ENCODE measurements around the gene KRTAP4-3. TPM values are rescaled to one million over a fixed set of nuclear protein-coding genes. Genes with fewer than 3 reads are reported as not detected.

KRTAP4-3 gene
- total RNA-seq, 1 donor from 2014 or later: not detected

DNA sequence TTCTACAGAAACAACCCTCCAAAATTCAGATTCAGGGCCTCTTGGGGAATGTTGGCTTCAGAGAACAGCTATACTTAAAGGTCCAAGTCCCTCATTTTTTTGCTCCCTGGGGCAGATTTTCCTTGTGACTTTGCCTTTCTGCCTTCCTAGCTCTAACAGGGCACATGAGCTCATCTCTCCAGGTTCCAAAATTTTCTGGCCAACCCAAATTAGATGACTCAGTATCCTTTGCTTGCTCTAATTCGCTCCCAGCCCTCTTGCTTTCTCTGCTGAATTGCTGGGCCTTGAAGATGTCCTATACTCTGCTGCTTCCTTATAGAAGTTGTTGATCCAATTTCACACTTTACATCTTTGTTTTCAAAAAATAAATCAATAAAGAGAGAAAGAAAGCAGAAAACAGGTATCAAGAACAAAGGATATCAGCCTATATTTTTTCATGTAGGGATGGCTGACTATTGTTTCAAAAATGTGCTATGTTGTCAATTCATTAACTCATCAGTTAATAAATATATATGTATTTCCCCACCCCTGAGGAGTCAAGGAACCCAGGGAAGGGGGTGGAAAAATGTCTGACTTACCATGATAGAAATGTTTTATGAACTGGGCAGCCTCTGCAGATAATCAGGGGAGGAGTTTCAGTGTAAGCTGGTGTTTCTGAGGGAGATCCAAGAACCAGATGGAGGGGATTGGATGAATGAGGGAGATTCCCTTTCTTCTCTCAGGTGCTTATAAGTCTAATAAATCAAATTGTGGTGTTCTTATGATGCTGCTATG is 11.0 kb upstream of the KRTAP4-3 start:
- H3K9me3 Mint-ChIP-seq (ENCODE audit: low read depth): no peaks in the 10 kb centered on the region
- no peak overlapping the region for H3K4me3 Mint-ChIP-seq (ENCODE audit: unreplicated experiment)
- H3K36me3 Mint-ChIP-seq (ENCODE audit: low read depth): no peaks in the 10 kb centered on the region
- no peak for DNase-seq (ENCODE audit: low spot score)
- TF ChIP-seq, protein P1, sequence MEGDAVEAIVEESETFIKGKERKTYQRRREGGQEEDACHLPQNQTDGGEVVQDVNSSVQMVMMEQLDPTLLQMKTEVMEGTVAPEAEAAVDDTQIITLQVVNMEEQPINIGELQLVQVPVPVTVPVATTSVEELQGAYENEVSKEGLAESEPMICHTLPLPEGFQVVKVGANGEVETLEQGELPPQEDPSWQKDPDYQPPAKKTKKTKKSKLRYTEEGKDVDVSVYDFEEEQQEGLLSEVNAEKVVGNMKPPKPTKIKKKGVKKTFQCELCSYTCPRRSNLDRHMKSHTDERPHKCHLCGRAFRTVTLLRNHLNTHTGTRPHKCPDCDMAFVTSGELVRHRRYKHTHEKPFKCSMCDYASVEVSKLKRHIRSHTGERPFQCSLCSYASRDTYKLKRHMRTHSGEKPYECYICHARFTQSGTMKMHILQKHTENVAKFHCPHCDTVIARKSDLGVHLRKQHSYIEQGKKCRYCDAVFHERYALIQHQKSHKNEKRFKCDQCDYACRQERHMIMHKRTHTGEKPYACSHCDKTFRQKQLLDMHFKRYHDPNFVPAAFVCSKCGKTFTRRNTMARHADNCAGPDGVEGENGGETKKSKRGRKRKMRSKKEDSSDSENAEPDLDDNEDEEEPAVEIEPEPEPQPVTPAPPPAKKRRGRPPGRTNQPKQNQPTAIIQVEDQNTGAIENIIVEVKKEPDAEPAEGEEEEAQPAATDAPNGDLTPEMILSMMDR (IDR thresholded peaks at IDR 0.05): no peak
- H3K27ac Mint-ChIP-seq (ENCODE audit: unreplicated experiment): no peak overlapping the region
- no peaks in the 10 kb centered on the region for H3K4me1 Mint-ChIP-seq (ENCODE audit: low read depth)
- H3K27me3 Mint-ChIP-seq (ENCODE audit: low read depth): peaks cover 4% of the 10 kb centered on the region

DNA sequence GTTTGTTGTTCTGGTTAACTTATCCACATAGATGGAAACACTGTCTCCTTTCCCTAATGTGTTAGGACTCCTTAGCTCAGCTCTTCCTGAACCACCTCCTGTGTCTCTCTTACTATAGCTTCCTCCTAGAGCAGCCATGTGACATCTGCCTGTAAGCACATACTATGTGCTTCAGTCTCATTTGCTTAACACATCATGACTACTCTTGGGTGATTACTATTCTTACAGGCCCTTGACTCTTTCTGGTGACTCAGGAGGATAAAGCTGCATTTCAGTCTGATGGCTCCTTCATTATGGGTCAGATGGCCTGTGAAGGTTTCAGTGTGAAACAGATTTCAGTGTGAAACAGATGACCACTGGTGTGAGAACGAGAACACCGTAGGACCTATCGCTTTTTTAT is 10.3 kb upstream of the KRTAP4-3 start:
- Mint-ChIP-seq H3K4me3 (ENCODE audit: unreplicated experiment) (no peak overlapping the region), H3K9me3 (ENCODE audit: low read depth) (no peaks in the 10 kb centered on the region), H3K27ac (ENCODE audit: unreplicated experiment) (no peak overlapping the region), H3K27me3 (ENCODE audit: low read depth) (peaks cover 3% of the 10 kb centered on the region), H3K4me1 (ENCODE audit: low read depth) (no peaks in the 10 kb centered on the region), H3K36me3 (ENCODE audit: low read depth) (no peaks in the 10 kb centered on the region)
- TF ChIP-seq, protein P1 (IDR thresholded peaks at IDR 0.05): no peak
- no peak for DNase-seq (ENCODE audit: low spot score)

DNA sequence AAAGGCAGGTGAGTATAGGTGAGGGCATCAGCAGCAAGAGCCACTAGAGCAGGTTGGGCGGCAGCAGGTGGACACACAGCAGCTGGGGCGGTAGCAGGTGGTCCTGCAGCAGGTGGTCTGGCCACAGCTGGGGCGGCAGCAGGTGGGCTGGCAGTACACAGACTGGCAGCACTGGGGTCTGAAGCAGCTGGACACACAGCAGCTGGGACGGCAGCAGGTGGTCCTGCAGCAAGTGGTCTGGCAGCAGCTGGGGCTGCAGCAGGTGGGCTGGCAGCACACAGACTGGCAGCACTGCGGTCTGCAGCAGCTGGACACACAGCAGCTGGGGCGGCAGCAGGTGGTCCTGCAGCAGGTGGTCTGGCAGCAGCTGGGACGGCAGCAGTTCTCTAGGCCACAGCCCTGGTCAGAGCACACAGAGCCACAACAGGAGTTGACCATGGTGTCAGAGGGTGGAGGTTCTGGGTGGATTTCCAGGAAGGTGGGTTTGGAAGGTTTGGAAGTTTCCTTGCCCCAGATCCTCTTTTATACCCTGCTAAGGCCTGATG is 9.8 kb upstream of the KRTAP4-3 start, which contains the start of gene KRTAP4-2:
Gene KRTAP4-2, minus strand, starts transcription at position 495 of the 545 bp plus-strand sequence. Its CDS starts 57 bp downstream, at position 438.
- H3K27me3 Mint-ChIP-seq (ENCODE audit: low read depth): peaks cover 3% of the 10 kb centered on the region
- no peak for DNase-seq (ENCODE audit: low spot score)
- H3K9me3 Mint-ChIP-seq (ENCODE audit: low read depth): no peaks in the 10 kb centered on the region
- no peaks in the 10 kb centered on the region for H3K36me3 Mint-ChIP-seq (ENCODE audit: low read depth)
- no peak within 1 kb of the TSS for H3K27ac Mint-ChIP-seq (ENCODE audit: unreplicated experiment)
- no peaks in the 10 kb centered on the region for H3K4me1 Mint-ChIP-seq (ENCODE audit: low read depth)
- TF ChIP-seq, protein P1 (IDR thresholded peaks at IDR 0.05): no peak
- H3K4me3 Mint-ChIP-seq (ENCODE audit: unreplicated experiment): no peak within 1 kb of the TSS

DNA sequence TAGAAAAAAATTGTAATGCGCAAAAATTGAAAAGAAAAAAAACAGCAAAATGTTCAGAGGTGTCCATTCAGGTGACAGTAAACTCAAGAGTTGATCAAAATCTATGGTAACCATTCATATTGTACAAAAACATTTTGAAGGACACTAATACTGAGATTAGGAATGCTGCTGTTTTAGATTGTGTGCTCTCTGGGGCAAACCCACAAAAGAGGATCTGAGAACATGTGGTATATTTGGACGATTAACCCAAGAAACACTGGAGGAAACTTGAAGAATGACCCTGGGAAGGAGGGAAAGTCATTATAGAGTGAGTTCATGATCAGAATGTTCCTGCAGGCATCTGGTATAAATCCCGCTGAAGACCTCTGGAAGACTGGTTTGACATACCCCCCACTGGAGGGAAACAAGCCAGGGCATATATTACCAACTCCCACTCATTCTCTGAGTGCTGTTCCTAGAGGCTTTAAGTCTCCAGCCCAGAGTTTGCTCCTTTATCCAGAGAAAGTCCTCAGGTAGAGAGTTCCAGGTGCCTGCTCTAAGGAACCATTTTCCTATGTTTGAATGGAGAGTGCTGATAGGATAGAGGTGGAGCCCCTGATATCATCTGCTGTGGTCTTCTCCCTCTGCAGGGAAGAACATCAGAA is 8.8 kb upstream of the KRTAP4-3 start:
- Mint-ChIP-seq H3K36me3 (ENCODE audit: low read depth) (no peaks in the 10 kb centered on the region), H3K9me3 (ENCODE audit: low read depth) (no peaks in the 10 kb centered on the region), H3K4me3 (ENCODE audit: unreplicated experiment) (no peak overlapping the region), H3K27me3 (ENCODE audit: low read depth) (peaks cover 5% of the 10 kb centered on the region), H3K27ac (ENCODE audit: unreplicated experiment) (no peak overlapping the region), H3K4me1 (ENCODE audit: low read depth) (no peaks in the 10 kb centered on the region)
- TF ChIP-seq, protein P1 (IDR thresholded peaks at IDR 0.05): no peak
- DNase-seq (ENCODE audit: low spot score): no peak

GRCh38 chr17:41171886-41172285 is 3.9 kb upstream of the KRTAP4-3 start:
- no peak for DNase-seq (ENCODE audit: low spot score)
- TF ChIP-seq, protein P1 (IDR thresholded peaks at IDR 0.05): no peak
- Mint-ChIP-seq H3K27me3 (ENCODE audit: low read depth) (peaks cover 8% of the 10 kb centered on the region), H3K36me3 (ENCODE audit: low read depth) (no peaks in the 10 kb centered on the region), H3K4me1 (ENCODE audit: low read depth) (no peaks in the 10 kb centered on the region), H3K4me3 (ENCODE audit: unreplicated experiment) (no peak overlapping the region), H3K9me3 (ENCODE audit: low read depth) (no peaks in the 10 kb centered on the region), H3K27ac (ENCODE audit: unreplicated experiment) (no peak overlapping the region)
